B cell (primary cell): ENCODE results near the gene OR2L5. TPM values are rescaled to one million over a fixed set of nuclear protein-coding genes. Genes with fewer than 3 reads are reported as not detected.

Source experiments
- ATAC-seq: fragments of 200-7000 bp; cut with Tn5 transposase; one replicate; pipeline ENCODE4 v1.10.0; 2021; ENCODE audit warnings: low read depth, mild to moderate bottlenecking, moderate number of reproducible peaks, moderate library complexity
- CTCF ChIA-PET: fragments of 350-600 bp; sonication (Branson Sonifier 250); formaldehyde crosslinking; loops from one replicate; lab custom pipeline; 2021; ENCODE audit warnings: antibody characterized with exemption, inconsistent platforms; lab: Charles Lee
- POLR2A ChIA-PET: fragments of 350-600 bp; sonication (Branson Sonifier 250); formaldehyde crosslinking; loops from one replicate; lab custom pipeline; 2021; ENCODE audit warnings: antibody characterized with exemption; lab: Charles Lee
- DNase-seq: peaks from one replicate; pipeline ENCODE4 v3.0.0; 2013
- H2AFZ ChIP-seq: 2 replicates; pipeline ENCODE4 v1.6.1; 2012; ENCODE audit warnings: mild to moderate bottlenecking, low read depth, low read length; ENCODE audit not compliant: insufficient read depth, poor library complexity, severe bottlenecking
- H3K27ac ChIP-seq, 2 donors: 1 replicate in 1 of 2; 2 replicates in 1 of 2; pipeline ENCODE4 v1.5.1; 2012 to 2013; ENCODE audit warnings: low read length in 2 of 2, mild to moderate bottlenecking in 2 of 2, moderate library complexity in 1 of 2
- H3K27me3 ChIP-seq, 4 experiments: fragments of 200-600 bp in 1 of 4; sonication (generic) in 1 of 4; replicated peaks in 1 of 4; 1 replicate in 2 of 4; 2 replicates in 2 of 4; pipeline versions ENCODE4 v1.6.1 to v1.7.0; 2013 to 2016; ENCODE audit warnings: low read length in 3 of 4, mild to moderate bottlenecking in 2 of 4, mixed read lengths in 1 of 4, moderate library complexity in 1 of 4; ENCODE audit not compliant: insufficient read depth in 4 of 4, control insufficient read depth in 3 of 4; ENCODE audit errors: control extremely low read depth in 1 of 4
- H3K36me3 ChIP-seq, 2 experiments: replicated peaks in 1 of 2; 1 replicate in 1 of 2; 2 replicates in 1 of 2; pipeline versions ENCODE4 v1.6.1 to v1.7.1; 2013; ENCODE audit warnings: low read length in 1 of 2; ENCODE audit not compliant: insufficient read depth in 2 of 2, control insufficient read depth in 1 of 2; ENCODE audit errors: control extremely low read depth in 1 of 2, extremely low read depth in 1 of 2
- H3K4me1 ChIP-seq, 2 donors: fragments of 200-600 bp in 1 of 2; sonication (generic) in 1 of 2; 1 replicate in 1 of 2; 2 replicates in 1 of 2; pipeline versions ENCODE4 v1.5.1 to v1.6.1; 2013 to 2017; ENCODE audit warnings: low read length in 2 of 2; ENCODE audit not compliant: control insufficient read depth in 2 of 2, insufficient read depth in 2 of 2
- H3K4me2 ChIP-seq: replicated peaks from 2 replicates; pipeline ENCODE3; 2012; ENCODE audit warnings: mild to moderate bottlenecking, low read depth, low read length; ENCODE audit not compliant: poor library complexity, severe bottlenecking
- H3K4me3 ChIP-seq, 5 experiments: fragments of 200-600 bp in 1 of 5; sonication (generic) in 1 of 5; 1 replicate in 3 of 5; 2 replicates in 2 of 5; pipeline versions ENCODE4 v1.5.1 to v1.7.0; 2011 to 2016; ENCODE audit warnings: low read length in 4 of 5, mild to moderate bottlenecking in 4 of 5, low read depth in 2 of 5, control low read depth in 1 of 5, moderate library complexity in 1 of 5; ENCODE audit not compliant: insufficient read depth in 1 of 5; ENCODE audit errors: control extremely low read depth in 1 of 5, extremely low read depth in 1 of 5
- H3K79me2 ChIP-seq: fragments of 200-600 bp; sonication (generic); one replicate; pipeline ENCODE4 v1.6.0; 2016; ENCODE audit warnings: low read length; ENCODE audit not compliant: control insufficient read depth, insufficient read depth
- H3K9ac ChIP-seq: fragments of 200-600 bp; sonication (generic); 2 replicates; pipeline ENCODE4 v1.6.1; 2017; ENCODE audit warnings: mild to moderate bottlenecking, low read length, moderate library complexity
- H3K9me3 ChIP-seq, 3 donors: one replicate each; pipeline versions ENCODE4 v1.6.1 to v1.7.1; 2013; ENCODE audit warnings: low read length in 2 of 3; ENCODE audit not compliant: control insufficient read depth in 2 of 3, insufficient read depth in 1 of 3; ENCODE audit errors: control extremely low read depth in 1 of 3
- H4K20me1 ChIP-seq: 2 replicates; pipeline ENCODE4 v1.6.0; 2012; ENCODE audit warnings: mild to moderate bottlenecking, low read length; ENCODE audit not compliant: insufficient read depth, control insufficient read depth, poor library complexity, severe bottlenecking
- H3K27ac Mint-ChIP-seq: one replicate; pipeline ENCODE4 v1.8.0; 2021; ENCODE audit warnings: mixed read lengths
- H3K27me3 Mint-ChIP-seq: one replicate; pipeline ENCODE4 v1.8.0; 2021; ENCODE audit warnings: mixed read lengths
- H3K4me1 Mint-ChIP-seq: one replicate; pipeline ENCODE4 v1.8.0; 2021; ENCODE audit warnings: mixed read lengths
- H3K4me3 Mint-ChIP-seq: one replicate; pipeline ENCODE4 v1.8.0; 2021; ENCODE audit warnings: mixed read lengths
- H3K9me3 Mint-ChIP-seq: one replicate; pipeline ENCODE4 v1.8.0; 2022; ENCODE audit warnings: mixed read lengths; ENCODE audit not compliant: insufficient read depth
- CTCF ChIP-seq: fragments of 200-600 bp; IDR thresholded peaks from one replicate; pipeline ENCODE4 v1.8.0; 2022; ENCODE audit warnings: antibody characterized with exemption, mild to moderate bottlenecking
- EZH2 ChIP-seq: IDR thresholded peaks from 2 replicates; pipeline ENCODE4 v1.6.1; 2012; ENCODE audit warnings: borderline replicate concordance, low read depth, mild to moderate bottlenecking, moderate library complexity, low read length; ENCODE audit not compliant: insufficient read depth, poor library complexity, severe bottlenecking
- WGBS: methylation state at CpG from one replicate; pipeline ENCODE4 v1.1.5; 2013; ENCODE audit warnings: missing lambda C conversion rate; ENCODE audit not compliant: insufficient coverage; 5-methylcytosine and 5-hydroxymethylcytosine counted together
- intact Hi-C: fragments of 100-400 bp; cut with micrococcal nuclease; formaldehyde crosslinking; loops from one replicate; pipeline ENCODE4 v1.10.0; 2022
- polyA plus RNA-seq: library from polyadenylated mRNA; depleted of rRNA; stranded (reverse); fragments of >200 nt; gene quantifications from 2 replicates; pipeline ENCODE4 v1.2.3, GENCODE V29; 2012
- total RNA-seq, 2 donors: library from RNA; stranded (reverse); fragments of 120-200 nt in 1 of 2; gene quantifications; 1 replicate in 1 of 2; 2 replicates in 1 of 2; pipeline versions ENCODE4 v1.2.3 to v1.2.4, GENCODE V29; 2013 to 2022

Gene OR2L5
- total and polyA plus RNA-seq, 2 donors (not counting 1 experiment from before 2014, with no cell fraction given), result 0.13 to 0.27 TPM

GRCh38 chr1:248007778-248008177, 5.7 kb upstream of the OR2L5 start:
- ChIA-PET CTCF (no interaction called here), POLR2A (no interaction called here)
- no peak overlapping the region for H3K4me2 ChIP-seq
- Mint-ChIP-seq H3K27ac (no peak overlapping the region), H3K4me1 (no peaks in the 10 kb centered on the region), H3K4me3 (no peak overlapping the region), H3K9me3 (peaks cover 15% of the 10 kb centered on the region), H3K27me3 (no peaks in the 10 kb centered on the region)
- no peak overlapping the region for H3K27ac ChIP-seq
- no CpG with 5 or more reads among the region's 1 CpG for WGBS
- intact Hi-C loops, result no loop called here
- DNase-seq, result no peak
- TF ChIP-seq CTCF (no peak), EZH2 (no peak)
- H2AFZ ChIP-seq, result no peak overlapping the region
- ATAC-seq, result no peak
- H4K20me1 ChIP-seq, result no peaks in the 10 kb centered on the region
- H3K36me3 ChIP-seq, result no peaks in the 10 kb centered on the region
- no peak overlapping the region for H3K4me3 ChIP-seq
- no peak overlapping the region for H3K9ac ChIP-seq
- no peaks in the 10 kb centered on the region for H3K4me1 ChIP-seq
- H3K9me3 ChIP-seq, result peaks cover 0 to 20% (median 2%) of the 10 kb centered on the region in 3 donors
- H3K27me3 ChIP-seq, result no peaks in the 10 kb centered on the region
- no peaks in the 10 kb centered on the region for H3K79me2 ChIP-seq

- Histone ChIP-seq H3K9me3 (peaks cover 0 to 20% (median 2%) of the 10 kb centered on the region in 3 donors), H3K4me1 (no peaks in the 10 kb centered on the region), H3K27ac (no peak overlapping the region), H3K27me3 (no peaks in the 10 kb centered on the region), H3K36me3 (no peaks in the 10 kb centered on the region), H3K4me3 (no peak overlapping the region), H3K9ac (no peak overlapping the region), H3K4me2 (no peak overlapping the region), H2AFZ (no peak overlapping the region), H4K20me1 (no peaks in the 10 kb centered on the region), H3K79me2 (no peaks in the 10 kb centered on the region)
- CTCF ChIA-PET, result no interaction called here
- POLR2A ChIA-PET, result no interaction called here
- peaks cover 15% of the 10 kb centered on the region for H3K9me3 Mint-ChIP-seq
- TF ChIP-seq CTCF (no peak), EZH2 (no peak)
- ATAC-seq, result no peak
- no peak overlapping the region for H3K27ac Mint-ChIP-seq
- no peak for DNase-seq
- no peaks in the 10 kb centered on the region for H3K27me3 Mint-ChIP-seq
- intact Hi-C loops, result no loop called here
- no peak overlapping the region for H3K4me3 Mint-ChIP-seq
- 100% methylated on average over 1 of the region's 3 CpGs for WGBS
- no peaks in the 10 kb centered on the region for H3K4me1 Mint-ChIP-seq
Observed at GRCh38 chr1:248009681-248010080, 3.8 kb upstream of the OR2L5 start.
